Chondrocyte (in vitro differentiated cells): ENCODE data around the gene ANKRD24. TPM values are rescaled to one million over a fixed set of nuclear protein-coding genes. Genes with fewer than 3 reads are reported as not detected.
"Not testable (repeated sequence)": the region's sequence is repeated elsewhere in the genome, so short reads cannot be mapped to it uniquely, and the experiment has no call there.

Experiments
- DNase-seq: peaks from one replicate; pipeline ENCODE4 v3.0.0; 2021; ENCODE audit warnings: mixed read lengths, low spot score
- H3K27ac Mint-ChIP-seq: one replicate; pipeline ENCODE4 v1.8.0; 2021; ENCODE audit warnings: mild to moderate bottlenecking, moderate library complexity, mixed read lengths; ENCODE audit not compliant: unreplicated experiment
- H3K27me3 Mint-ChIP-seq: 2 replicates; pipeline ENCODE4 v1.8.0; 2021; ENCODE audit warnings: low read depth, mixed read lengths
- H3K36me3 Mint-ChIP-seq: 2 replicates; pipeline ENCODE4 v1.8.0; 2021; ENCODE audit warnings: low read depth, mixed read lengths
- H3K4me1 Mint-ChIP-seq: 2 replicates; pipeline ENCODE4 v1.8.0; 2021; ENCODE audit warnings: low read depth, mild to moderate bottlenecking, mixed read lengths
- H3K4me3 Mint-ChIP-seq: one replicate; pipeline ENCODE4 v1.8.0; 2021; ENCODE audit warnings: mild to moderate bottlenecking, moderate library complexity, mixed read lengths; ENCODE audit not compliant: unreplicated experiment
- H3K9me3 Mint-ChIP-seq: 2 replicates; pipeline ENCODE4 v1.8.0; 2021; ENCODE audit warnings: low read depth, mixed read lengths
- CTCF ChIP-seq: fragments of 200-600 bp; sonication (generic); IDR thresholded peaks from 2 replicates; pipeline ENCODE4 v1.5.0; 2021; ENCODE audit warnings: antibody characterized with exemption, mild to moderate bottlenecking, moderate library complexity
- total RNA-seq: library from RNA; stranded (reverse); gene quantifications from 3 replicates; pipeline ENCODE4 v1.2.1, GENCODE V29; 2021

ANKRD24 gene
- total RNA-seq, 1 donor from 2014 or later = 0.47 TPM

GRCh38 chr19:4234142-4234861, 51.8 kb downstream of the ANKRD24 start:
- no peak for DNase-seq
- H3K36me3 Mint-ChIP-seq = no peaks in the 10 kb centered on the region
- H3K27ac Mint-ChIP-seq = no peak overlapping the region
- peaks cover 8% of the 10 kb centered on the region for H3K27me3 Mint-ChIP-seq
- H3K4me1 Mint-ChIP-seq = no peaks in the 10 kb centered on the region
- TF ChIP-seq CTCF = no peak
- H3K4me3 Mint-ChIP-seq = no peak overlapping the region
- H3K9me3 Mint-ChIP-seq = no peaks in the 10 kb centered on the region

- no peak for TF ChIP-seq CTCF
- peaks cover 8% of the 10 kb centered on the region for H3K27me3 Mint-ChIP-seq
- H3K4me3 Mint-ChIP-seq = no peak overlapping the region
- H3K4me1 Mint-ChIP-seq = no peaks in the 10 kb centered on the region
- no peak for DNase-seq
- no peaks in the 10 kb centered on the region for H3K9me3 Mint-ChIP-seq
- no peaks in the 10 kb centered on the region for H3K36me3 Mint-ChIP-seq
- H3K27ac Mint-ChIP-seq = no peak overlapping the region
Observed at GRCh38 chr19:4234862-4235201, 52.3 kb downstream of the ANKRD24 start.

GRCh38 chr19:4237510-4237909, 55.0 kb downstream of the ANKRD24 start:
- not testable (repeated sequence) for H3K36me3 Mint-ChIP-seq, DNase-seq

DNA sequence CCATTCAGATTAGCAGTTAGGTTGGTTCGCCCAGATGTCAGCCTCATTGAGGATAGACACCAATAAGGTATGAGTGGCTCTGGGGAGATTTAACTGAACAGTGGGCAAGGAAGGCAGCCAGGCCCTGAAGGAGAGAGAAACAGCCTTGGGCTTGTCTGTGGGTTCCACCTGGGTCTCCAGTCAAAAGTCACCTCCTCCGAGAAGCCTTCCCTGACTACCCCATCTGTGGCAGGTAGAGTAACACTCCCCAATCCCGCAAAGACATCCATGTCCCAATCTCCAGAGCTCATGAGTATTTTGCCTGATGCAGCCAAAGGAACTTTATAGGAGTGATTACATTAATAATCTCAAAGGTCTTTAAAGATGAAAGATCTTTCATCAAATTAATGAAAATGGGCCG, 56.3 kb downstream of the ANKRD24 start:
- Mint-ChIP-seq H3K4me1 (no peaks in the 10 kb centered on the region), H3K4me3 (no peak overlapping the region), H3K9me3 (peaks cover 5% of the 10 kb centered on the region), H3K36me3 (no peaks in the 10 kb centered on the region), H3K27me3 (peaks cover 4% of the 10 kb centered on the region), H3K27ac (no peak overlapping the region)
- no peak for DNase-seq
- TF ChIP-seq CTCF = no peak

More at GRCh38 chr19:4237510-4237909, 55.0 kb downstream of the ANKRD24 start:
- not testable (repeated sequence) for H3K27me3 Mint-ChIP-seq, H3K9me3 Mint-ChIP-seq, H3K4me3 Mint-ChIP-seq, H3K27ac Mint-ChIP-seq, H3K4me1 Mint-ChIP-seq

DNA sequence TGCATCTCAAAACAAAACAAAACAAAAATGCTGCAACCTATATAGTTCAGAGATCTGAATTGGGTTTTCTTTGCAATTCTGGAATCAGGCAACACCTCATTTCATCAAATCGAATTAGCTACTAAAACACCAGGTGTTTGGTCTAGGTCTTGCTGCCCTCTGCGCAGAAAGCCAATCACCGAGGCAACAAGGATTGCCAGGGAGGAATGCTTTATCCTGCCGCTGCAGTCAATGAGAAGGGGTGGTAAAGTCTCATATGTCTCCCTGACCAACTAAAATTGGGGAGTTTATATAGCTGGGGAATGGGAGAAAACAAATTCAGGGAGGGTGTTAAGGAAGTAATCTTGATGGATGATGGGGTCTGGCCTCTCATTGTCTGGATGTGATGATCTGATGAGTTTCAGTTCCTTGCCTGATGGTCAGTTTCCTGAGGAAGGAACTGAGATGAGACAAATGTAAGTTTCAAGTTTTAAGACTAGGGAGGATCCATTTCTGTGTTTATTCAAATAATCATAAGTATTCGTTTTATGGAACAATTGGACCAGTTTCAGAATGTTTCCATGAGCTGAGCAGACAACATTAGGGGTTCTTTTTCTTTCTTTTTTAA, 59.4 kb downstream of the ANKRD24 start:
- H3K9me3 Mint-ChIP-seq = peaks cover 5% of the 10 kb centered on the region
- H3K4me1 Mint-ChIP-seq = peaks cover 5% of the 10 kb centered on the region
- no peak overlapping the region for H3K27ac Mint-ChIP-seq
- H3K36me3 Mint-ChIP-seq = no peaks in the 10 kb centered on the region
- no peak for DNase-seq
- no peaks in the 10 kb centered on the region for H3K27me3 Mint-ChIP-seq
- no peak overlapping the region for H3K4me3 Mint-ChIP-seq
- TF ChIP-seq CTCF = no peak

DNA sequence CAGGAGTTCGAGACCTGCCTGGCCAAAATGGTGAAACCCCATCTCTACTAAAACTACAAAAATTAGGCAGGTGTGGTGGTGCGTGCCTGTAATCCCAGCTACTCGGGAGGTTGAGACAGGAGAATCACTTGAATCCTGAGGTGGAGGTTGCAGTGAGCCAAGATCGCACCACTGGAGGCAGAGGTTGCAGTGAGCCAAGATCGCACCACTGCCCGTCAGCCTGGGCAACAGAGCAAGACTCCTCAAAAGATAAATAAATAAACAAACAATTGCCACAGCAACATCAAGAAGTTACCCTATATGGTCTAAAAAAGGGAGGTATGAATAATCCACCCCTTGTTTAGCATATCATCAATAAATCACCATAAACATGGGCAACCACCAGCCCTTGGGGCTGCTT, 63.4 kb downstream of the ANKRD24 start:
- H3K4me3 Mint-ChIP-seq, H3K27me3 Mint-ChIP-seq, H3K27ac Mint-ChIP-seq, H3K9me3 Mint-ChIP-seq, DNase-seq: not testable (repeated sequence)
- Mint-ChIP-seq H3K36me3 (peaks cover 20% of the 10 kb centered on the region), H3K4me1 (peaks cover 11% of the 10 kb centered on the region)
